Endodermal cell (in vitro differentiated cells): ENCODE results near the gene SGSM2. TPM values are rescaled to one million over a fixed set of nuclear protein-coding genes. Genes with fewer than 3 reads are reported as not detected.

Experiments used
- DNase-seq: peaks from one replicate; pipeline ENCODE4 v3.0.0-alpha.2; 2017
- H3K27ac ChIP-seq: 2 replicates; pipeline ENCODE4 v1.5.1; 2013; ENCODE audit warnings: mild to moderate bottlenecking, low read depth, low read length, moderate library complexity
- H3K27me3 ChIP-seq: 2 replicates; pipeline ENCODE4 v1.6.1; 2013; ENCODE audit warnings: mild to moderate bottlenecking, low read length, moderate library complexity; ENCODE audit not compliant: insufficient read depth, control insufficient read depth, poor library complexity, severe bottlenecking
- H3K36me3 ChIP-seq: 2 replicates; pipeline ENCODE4 v1.7.0; 2013; ENCODE audit warnings: mild to moderate bottlenecking, low read length, moderate library complexity; ENCODE audit not compliant: control insufficient read depth, insufficient read depth
- H3K4me1 ChIP-seq: one replicate; pipeline ENCODE4 v1.7.0; 2013; ENCODE audit warnings: low read length; ENCODE audit not compliant: control insufficient read depth, insufficient read depth
- H3K4me3 ChIP-seq: 2 replicates; pipeline ENCODE4 v1.5.1; 2013; ENCODE audit warnings: mild to moderate bottlenecking, low read length, moderate library complexity
- H3K9ac ChIP-seq: 2 replicates; pipeline ENCODE4 v1.6.1; 2013; ENCODE audit warnings: mild to moderate bottlenecking, low read length, moderate library complexity; ENCODE audit not compliant: poor library complexity, severe bottlenecking; ENCODE audit errors: extremely low read depth
- H3K9me3 ChIP-seq: 2 replicates; pipeline ENCODE4 v1.6.1; 2013; ENCODE audit warnings: mild to moderate bottlenecking, low read length, moderate library complexity; ENCODE audit not compliant: control insufficient read depth
- H3K27ac Mint-ChIP-seq: 2 replicates; pipeline ENCODE4 v1.8.0; 2020; ENCODE audit warnings: mixed read lengths
- H3K27me3 Mint-ChIP-seq: 2 replicates; pipeline ENCODE4 v1.8.0; 2021; ENCODE audit warnings: mild to moderate bottlenecking, mixed read lengths; ENCODE audit not compliant: insufficient read depth
- H3K36me3 Mint-ChIP-seq: 2 replicates; pipeline ENCODE4 v1.8.0; 2020; ENCODE audit warnings: low read depth, mixed read lengths
- H3K4me1 Mint-ChIP-seq: 2 replicates; pipeline ENCODE4 v1.8.0; 2020; ENCODE audit warnings: mixed read lengths
- H3K4me3 Mint-ChIP-seq: 2 replicates; pipeline ENCODE4 v1.8.0; 2020; ENCODE audit warnings: mild to moderate bottlenecking, moderate library complexity, mixed read lengths
- H3K9me3 Mint-ChIP-seq: 2 replicates; pipeline ENCODE4 v1.8.0; 2020; ENCODE audit warnings: mild to moderate bottlenecking, mixed read lengths
- WGBS, 2 experiments: methylation state at CpG; one replicate each; pipeline versions ENCODE4 v1.1.5 to v1.1.7; 2013; ENCODE audit warnings: missing lambda C conversion rate in 2 of 2, mixed read lengths in 1 of 2; ENCODE audit not compliant: insufficient coverage in 1 of 2, insufficient read length in 1 of 2; 5-methylcytosine and 5-hydroxymethylcytosine counted together
- total RNA-seq, 2 donors: library from RNA; stranded (reverse); fragmentation: NEBNext Ultra II Directional in 1 of 2; extraction: Animal tissue kit (Norgen Biotek cat#: 25700) in 1 of 2; gene quantifications; 2 replicates in 1 of 2; 3 replicates in 1 of 2; pipeline ENCODE4 v1.2.1, GENCODE V29; 2021
- TF ChIP-seq, protein P1 (sequence below): fragments of 200-600 bp; sonication (generic); conservative IDR thresholded peaks from 2 replicates; pipeline ENCODE4 v1.5.0; 2021; ENCODE audit warnings: antibody characterized with exemption, mild to moderate bottlenecking

SGSM2 gene
- total RNA-seq, 2 donors from 2014 or later = 62.5 to 77.3 TPM

DNA sequence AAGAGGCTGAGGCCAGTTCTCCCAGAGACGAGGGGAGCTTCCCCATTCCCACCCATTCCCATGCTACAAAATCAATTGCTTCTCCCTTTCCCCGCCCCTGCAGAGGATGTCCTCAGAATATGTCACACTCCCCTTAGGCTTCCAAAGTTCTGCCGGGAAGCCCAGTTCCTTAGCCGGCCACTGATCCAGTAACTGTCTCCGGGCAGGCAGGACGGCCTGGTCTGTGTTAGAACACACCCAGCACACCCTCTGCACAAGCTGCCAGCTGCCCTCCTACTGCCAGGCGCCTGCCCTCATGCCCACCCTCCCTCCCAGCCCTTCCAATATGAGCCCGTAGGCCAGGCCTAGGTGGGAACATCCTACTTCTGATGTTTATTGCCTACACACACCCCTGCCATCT lies 31.1 kb downstream of the SGSM2 start:
- H3K4me3 ChIP-seq = no peak overlapping the region
- no peaks in the 10 kb centered on the region for H3K9me3 ChIP-seq
- peaks cover 19% of the 10 kb centered on the region for H3K36me3 ChIP-seq
- TF ChIP-seq, protein P1, sequence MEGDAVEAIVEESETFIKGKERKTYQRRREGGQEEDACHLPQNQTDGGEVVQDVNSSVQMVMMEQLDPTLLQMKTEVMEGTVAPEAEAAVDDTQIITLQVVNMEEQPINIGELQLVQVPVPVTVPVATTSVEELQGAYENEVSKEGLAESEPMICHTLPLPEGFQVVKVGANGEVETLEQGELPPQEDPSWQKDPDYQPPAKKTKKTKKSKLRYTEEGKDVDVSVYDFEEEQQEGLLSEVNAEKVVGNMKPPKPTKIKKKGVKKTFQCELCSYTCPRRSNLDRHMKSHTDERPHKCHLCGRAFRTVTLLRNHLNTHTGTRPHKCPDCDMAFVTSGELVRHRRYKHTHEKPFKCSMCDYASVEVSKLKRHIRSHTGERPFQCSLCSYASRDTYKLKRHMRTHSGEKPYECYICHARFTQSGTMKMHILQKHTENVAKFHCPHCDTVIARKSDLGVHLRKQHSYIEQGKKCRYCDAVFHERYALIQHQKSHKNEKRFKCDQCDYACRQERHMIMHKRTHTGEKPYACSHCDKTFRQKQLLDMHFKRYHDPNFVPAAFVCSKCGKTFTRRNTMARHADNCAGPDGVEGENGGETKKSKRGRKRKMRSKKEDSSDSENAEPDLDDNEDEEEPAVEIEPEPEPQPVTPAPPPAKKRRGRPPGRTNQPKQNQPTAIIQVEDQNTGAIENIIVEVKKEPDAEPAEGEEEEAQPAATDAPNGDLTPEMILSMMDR = no peak
- DNase-seq = no peak
- no peak overlapping the region for H3K9ac ChIP-seq
- H3K4me1 ChIP-seq = no peaks in the 10 kb centered on the region
- no peak overlapping the region for H3K4me3 Mint-ChIP-seq
- no peak overlapping the region for H3K27ac ChIP-seq
- H3K4me1 Mint-ChIP-seq = peaks cover 1% of the 10 kb centered on the region
- no peaks in the 10 kb centered on the region for H3K9me3 Mint-ChIP-seq
- H3K27me3 Mint-ChIP-seq = no peaks in the 10 kb centered on the region
- no peaks in the 10 kb centered on the region for H3K27me3 ChIP-seq
- H3K36me3 Mint-ChIP-seq = peaks cover 6% of the 10 kb centered on the region
- no peak overlapping the region for H3K27ac Mint-ChIP-seq
- WGBS, 2 experiments = 86 to 89% methylated on average over 3 to 8 of the region's 8 CpGs

DNA sequence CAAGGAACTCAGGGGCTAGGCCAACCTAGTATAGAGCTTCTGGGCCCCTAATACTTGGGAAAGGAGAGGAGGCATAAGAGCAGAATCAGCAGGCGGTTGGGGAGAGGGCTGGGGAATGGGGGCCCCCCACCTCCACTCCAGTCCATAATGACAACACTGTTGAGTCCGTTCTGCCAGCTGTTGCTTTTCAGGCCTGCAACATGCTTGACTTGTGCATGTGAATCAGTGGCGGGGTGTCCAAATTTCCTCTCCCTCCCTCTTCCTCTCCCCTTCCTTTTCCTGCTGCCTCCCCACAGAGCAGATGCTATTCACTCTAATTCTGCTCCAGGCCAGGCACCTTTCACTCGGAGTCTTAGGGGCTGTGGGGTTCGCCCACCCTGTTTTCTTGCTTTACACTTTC lies 31.7 kb downstream of the SGSM2 start:
- Histone ChIP-seq H3K27ac (no peak overlapping the region), H3K4me3 (no peak overlapping the region), H3K9me3 (no peaks in the 10 kb centered on the region), H3K27me3 (no peaks in the 10 kb centered on the region), H3K9ac (no peak overlapping the region), H3K4me1 (no peaks in the 10 kb centered on the region), H3K36me3 (peaks cover 17% of the 10 kb centered on the region)
- Mint-ChIP-seq H3K36me3 (peaks cover 6% of the 10 kb centered on the region), H3K4me3 (no peak overlapping the region), H3K4me1 (peaks cover 1% of the 10 kb centered on the region), H3K27ac (no peak overlapping the region), H3K27me3 (no peaks in the 10 kb centered on the region), H3K9me3 (no peaks in the 10 kb centered on the region)
- WGBS, 2 experiments = 84 to 94% methylated on average over 2 to 5 of the region's 5 CpGs
- DNase-seq = no peak
- TF ChIP-seq, protein P1 = no peak

DNA sequence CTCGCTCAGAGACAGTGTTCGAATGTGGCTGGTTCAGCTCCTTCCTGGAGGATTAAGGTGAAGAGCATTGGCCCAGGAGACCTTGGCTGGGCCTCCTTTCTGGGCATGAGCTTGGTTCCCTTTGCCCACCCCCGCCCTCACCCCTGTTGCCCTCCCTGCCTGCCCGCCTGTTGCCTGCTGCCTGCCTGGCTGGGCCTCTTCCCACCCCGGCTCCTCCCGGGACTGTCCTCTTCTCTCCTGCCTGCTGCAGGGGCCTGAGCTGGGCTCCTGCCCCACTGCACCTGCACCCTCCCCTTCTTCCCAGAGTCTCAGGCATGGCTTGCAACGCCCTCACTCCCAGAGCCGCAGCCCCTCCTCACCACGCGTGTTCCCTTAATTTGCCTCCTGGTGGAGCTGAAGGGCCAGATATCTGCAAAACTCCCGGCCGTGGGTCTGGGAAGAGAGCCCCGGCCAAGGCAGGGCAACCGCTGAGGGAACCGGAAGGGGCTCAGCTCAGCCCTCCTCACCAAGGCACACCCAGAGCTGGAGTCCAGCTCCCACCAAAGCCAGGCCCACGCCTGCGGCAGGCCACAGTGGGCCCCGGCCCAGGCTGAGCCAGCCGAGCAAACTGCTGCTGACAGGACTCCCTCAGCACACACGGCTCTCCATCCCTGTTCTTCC lies 32.4 kb downstream of the SGSM2 start:
- H3K27ac ChIP-seq = no peak overlapping the region
- Mint-ChIP-seq H3K36me3 (peaks cover 6% of the 10 kb centered on the region), H3K4me1 (peaks cover 1% of the 10 kb centered on the region), H3K9me3 (no peaks in the 10 kb centered on the region), H3K27ac (peak overlapping the region; percentile 68), H3K4me3 (no peak overlapping the region), H3K27me3 (no peaks in the 10 kb centered on the region)
- H3K4me1 ChIP-seq = no peaks in the 10 kb centered on the region
- TF ChIP-seq, protein P1 = peak; percentile 51
- H3K27me3 ChIP-seq = no peaks in the 10 kb centered on the region
- peak; percentile 89 for DNase-seq
- H3K9me3 ChIP-seq = no peaks in the 10 kb centered on the region
- H3K9ac ChIP-seq = no peak overlapping the region
- H3K36me3 ChIP-seq = peaks cover 11% of the 10 kb centered on the region
- 73 to 74% methylated on average over 7 to 20 of the region's 20 CpGs for WGBS, 2 experiments
- H3K4me3 ChIP-seq = no peak overlapping the region
